Effector memory CD4-positive, alpha-beta T cell (primary cell): Measurements from ENCODE around the gene IER5L.

ENCODE experiments used
- DNase-seq, 3 donors: peaks; one replicate each; pipeline ENCODE4 v3.0.0-alpha.2; 2020
- H3K27ac ChIP-seq: 2 replicates; pipeline ENCODE4 v1.7.0; 2013; ENCODE audit warnings: mild to moderate bottlenecking, low read length, moderate library complexity; ENCODE audit not compliant: insufficient read depth, poor library complexity, severe bottlenecking
- H3K27me3 ChIP-seq: replicated peaks from 2 replicates; pipeline ENCODE4 v1.7.0; 2013; ENCODE audit warnings: mild to moderate bottlenecking, low read length; ENCODE audit not compliant: insufficient read depth, control insufficient read depth, poor library complexity, severe bottlenecking
- H3K36me3 ChIP-seq: 2 replicates; pipeline ENCODE4 v1.7.0; 2013; ENCODE audit warnings: mild to moderate bottlenecking, low read length, moderate library complexity; ENCODE audit not compliant: control insufficient read depth, insufficient read depth
- H3K4me1 ChIP-seq: 2 replicates; pipeline ENCODE4 v1.7.0; 2013; ENCODE audit warnings: low read length, mild to moderate bottlenecking; ENCODE audit not compliant: control insufficient read depth, insufficient read depth, poor library complexity, severe bottlenecking
- H3K4me3 ChIP-seq: 2 replicates; pipeline ENCODE4 v1.7.0; 2013; ENCODE audit warnings: low read length, low read depth, mild to moderate bottlenecking; ENCODE audit not compliant: insufficient read depth, poor library complexity, severe bottlenecking
- H3K9me3 ChIP-seq: 2 replicates; pipeline ENCODE4 v1.7.0; 2013; ENCODE audit warnings: mild to moderate bottlenecking, low read length, moderate library complexity; ENCODE audit not compliant: control insufficient read depth

IER5L gene

GRCh38 chr9:129174724-129175514 is 3.1 kb downstream of the IER5L start:
- H3K27ac ChIP-seq = peak overlapping the region; percentile 50
- H3K9me3 ChIP-seq = no peaks in the 10 kb centered on the region
- peaks cover 34% of the 10 kb centered on the region for H3K4me1 ChIP-seq
- peak in 1 of 3 donors; percentile 13 for DNase-seq
- no peaks in the 10 kb centered on the region for H3K27me3 ChIP-seq
- H3K36me3 ChIP-seq = no peaks in the 10 kb centered on the region
- peak overlapping the region; percentile 69 for H3K4me3 ChIP-seq

GRCh38 chr9:129174102-129174723 is 3.8 kb downstream of the IER5L start:
- Histone ChIP-seq H3K4me1 (peaks cover 34% of the 10 kb centered on the region), H3K27me3 (no peaks in the 10 kb centered on the region), H3K9me3 (no peaks in the 10 kb centered on the region), H3K36me3 (no peaks in the 10 kb centered on the region), H3K4me3 (peak overlapping the region; percentile 69), H3K27ac (no peak overlapping the region)
- peak; percentile 55 to 70 (median 60) for DNase-seq

- H3K27ac ChIP-seq = no peak overlapping the region
- H3K27me3 ChIP-seq = no peaks in the 10 kb centered on the region
- DNase-seq = no peak
- peak overlapping the region; percentile 69 for H3K4me3 ChIP-seq
- no peaks in the 10 kb centered on the region for H3K36me3 ChIP-seq
- H3K4me1 ChIP-seq = peaks cover 32% of the 10 kb centered on the region
- H3K9me3 ChIP-seq = no peaks in the 10 kb centered on the region
Observed at GRCh38 chr9:129173296-129174101, 4.6 kb downstream of the IER5L start.

- no peak overlapping the region for H3K27ac ChIP-seq
- no peak for DNase-seq
- H3K4me3 ChIP-seq = no peak overlapping the region
- H3K9me3 ChIP-seq = no peaks in the 10 kb centered on the region
- no peaks in the 10 kb centered on the region for H3K36me3 ChIP-seq
- H3K4me1 ChIP-seq = peaks cover 29% of the 10 kb centered on the region
- no peaks in the 10 kb centered on the region for H3K27me3 ChIP-seq
Observed at GRCh38 chr9:129172816-129173215, 5.2 kb downstream of the IER5L start.

- Histone ChIP-seq H3K4me1 (peaks cover 32% of the 10 kb centered on the region), H3K4me3 (no peak overlapping the region), H3K27ac (no peak overlapping the region)
Observed at GRCh38 chr9:129171993-129172751, 5.9 kb downstream of the IER5L start.

GRCh38 chr9:129170229-129170628 is 7.8 kb downstream of the IER5L start:
- Histone ChIP-seq H3K27ac (no peak overlapping the region), H3K9me3 (no peaks in the 10 kb centered on the region), H3K36me3 (no peaks in the 10 kb centered on the region), H3K27me3 (no peaks in the 10 kb centered on the region), H3K4me1 (peaks cover 26% of the 10 kb centered on the region), H3K4me3 (no peak overlapping the region)
- DNase-seq = no peak

More at GRCh38 chr9:129171993-129172751, 5.9 kb downstream of the IER5L start:
- H3K27me3 ChIP-seq = no peaks in the 10 kb centered on the region
- DNase-seq = no peak
- no peaks in the 10 kb centered on the region for H3K36me3 ChIP-seq
- no peaks in the 10 kb centered on the region for H3K9me3 ChIP-seq

- H3K36me3 ChIP-seq = no peaks in the 10 kb centered on the region
- H3K4me1 ChIP-seq = peaks cover 9% of the 10 kb centered on the region
- DNase-seq = no peak
- no peak overlapping the region for H3K27ac ChIP-seq
- H3K27me3 ChIP-seq = no peaks in the 10 kb centered on the region
- H3K4me3 ChIP-seq = peak overlapping the region; percentile 29
- no peaks in the 10 kb centered on the region for H3K9me3 ChIP-seq
Observed at GRCh38 chr9:129166623-129167557, 11.2 kb downstream of the IER5L start.

- no peak overlapping the region for H3K27ac ChIP-seq
- no peaks in the 10 kb centered on the region for H3K27me3 ChIP-seq
- no peaks in the 10 kb centered on the region for H3K9me3 ChIP-seq
- no peak for DNase-seq
- no peak overlapping the region for H3K4me3 ChIP-seq
- peaks cover 9% of the 10 kb centered on the region for H3K4me1 ChIP-seq
- no peaks in the 10 kb centered on the region for H3K36me3 ChIP-seq
Observed at GRCh38 chr9:129165198-129165597, 12.9 kb downstream of the IER5L start.
